HG02938 (cell line): ENCODE data around the gene PSEN2.

ENCODE experiments used
- ATAC-seq: cut with Tn5 transposase; IDR thresholded peaks from one replicate; pipeline ENCODE4 v1.9.1; 2021; ENCODE audit warnings: mild to moderate bottlenecking, moderate library complexity; ENCODE audit not compliant: unreplicated experiment

Gene PSEN2

GRCh38 chr1:226884966-226885820 lies 14.8 kb downstream of the PSEN2 start:
- ATAC-seq: no peak

DNA sequence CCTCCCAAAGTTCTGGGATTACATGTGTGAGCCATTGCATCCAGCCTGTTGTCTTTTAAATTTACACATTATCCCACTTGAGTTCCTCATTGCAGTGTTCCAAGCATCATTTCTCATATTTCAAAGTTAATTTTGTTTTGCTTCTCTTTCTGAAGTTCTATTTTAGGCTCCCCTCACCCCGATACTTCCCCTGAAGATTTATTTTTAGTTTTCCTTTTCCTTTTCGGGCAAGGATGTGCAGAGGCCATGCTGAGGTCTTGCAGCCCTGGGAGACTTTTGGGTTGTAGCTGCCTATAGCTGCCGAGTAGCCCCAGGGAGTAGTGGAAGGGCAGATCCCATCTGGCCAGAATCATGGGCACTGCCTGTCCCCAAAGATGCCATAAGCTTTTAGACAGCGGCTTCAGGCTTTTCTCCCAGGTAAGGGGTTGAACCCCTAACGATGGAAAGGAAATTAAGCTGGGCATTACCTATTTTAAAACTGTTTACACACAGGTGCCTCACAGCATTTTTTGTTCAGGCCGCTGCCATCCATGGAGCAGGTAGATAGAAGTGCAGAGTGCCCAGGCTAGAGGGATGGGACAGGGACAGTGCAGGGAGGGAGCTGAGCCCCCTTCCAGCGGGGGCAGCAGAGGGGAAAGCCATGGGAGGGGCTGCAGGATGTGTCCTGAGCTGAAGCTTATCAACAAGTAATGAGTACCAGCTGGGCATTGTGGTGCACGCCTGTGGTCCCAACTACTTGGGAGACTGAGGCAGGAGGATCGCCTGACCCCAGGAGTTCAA lies 15.9 kb downstream of the PSEN2 start:
- no peak for ATAC-seq

GRCh38 chr1:226887006-226887405 lies 16.6 kb downstream of the PSEN2 start:
- no peak for ATAC-seq

DNA sequence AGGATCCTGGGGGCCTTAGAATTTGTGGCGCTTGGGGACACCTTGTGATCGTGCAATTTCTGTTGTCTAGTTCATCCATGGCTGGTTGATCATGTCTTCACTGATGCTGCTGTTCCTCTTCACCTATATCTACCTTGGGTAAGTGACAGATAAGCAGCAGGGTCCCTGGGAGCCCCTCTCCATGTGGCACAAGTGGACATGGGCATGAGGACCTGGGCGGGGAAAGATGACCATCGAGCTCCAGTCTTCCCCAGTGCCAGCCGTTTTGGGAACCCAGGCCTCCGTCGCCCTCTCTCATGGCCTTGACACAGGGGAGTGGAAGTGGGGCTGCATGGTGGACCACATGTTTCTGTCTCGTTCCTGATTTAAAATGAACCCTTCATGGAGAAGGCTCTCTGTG lies 17.6 kb downstream of the PSEN2 start:
- no peak for ATAC-seq

- no peak for ATAC-seq
Observed at GRCh38 chr1:226888816-226889215, 18.4 kb downstream of the PSEN2 start.

DNA sequence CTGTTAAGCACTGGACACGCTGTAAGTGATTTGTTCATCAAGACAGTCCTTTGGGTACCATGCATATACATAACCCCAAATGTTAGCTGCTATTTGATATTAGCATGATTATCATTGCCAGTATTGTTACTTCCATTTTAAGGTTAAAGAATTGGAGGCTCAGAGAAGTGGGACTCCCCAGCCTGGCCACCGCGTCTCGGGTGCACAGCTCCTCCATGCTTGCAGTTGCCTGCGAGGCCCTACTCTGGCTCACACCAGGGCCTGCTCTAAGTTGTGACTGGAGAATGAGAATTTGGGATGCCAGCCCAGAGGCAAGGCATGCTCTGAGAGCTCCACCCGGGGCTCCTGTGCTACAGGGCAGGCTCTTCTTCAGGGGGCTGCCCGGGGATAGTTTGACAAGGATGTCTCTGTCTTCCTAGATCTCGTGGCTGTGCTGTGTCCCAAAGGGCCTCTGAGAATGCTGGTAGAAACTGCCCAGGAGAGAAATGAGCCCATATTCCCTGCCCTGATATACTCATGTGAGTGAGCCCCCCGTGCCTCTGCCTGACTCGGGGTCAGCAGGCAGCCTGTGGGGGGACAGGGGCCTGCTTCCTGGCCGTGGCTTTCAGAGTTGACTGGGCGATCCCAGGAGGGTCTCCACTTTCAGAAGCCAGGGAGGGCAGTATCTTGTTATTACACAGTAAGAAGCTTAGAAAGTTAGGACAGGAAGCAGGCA lies 19.4 kb downstream of the PSEN2 start:
- ATAC-seq: no peak

- no peak for ATAC-seq
Observed at GRCh38 chr1:226890331-226891108, 20.1 kb downstream of the PSEN2 start.

- ATAC-seq: no peak
Observed at GRCh38 chr1:226891346-226891745, 20.9 kb downstream of the PSEN2 start.

- ATAC-seq: no peak
Observed at GRCh38 chr1:226891846-226892523, 21.6 kb downstream of the PSEN2 start.

DNA sequence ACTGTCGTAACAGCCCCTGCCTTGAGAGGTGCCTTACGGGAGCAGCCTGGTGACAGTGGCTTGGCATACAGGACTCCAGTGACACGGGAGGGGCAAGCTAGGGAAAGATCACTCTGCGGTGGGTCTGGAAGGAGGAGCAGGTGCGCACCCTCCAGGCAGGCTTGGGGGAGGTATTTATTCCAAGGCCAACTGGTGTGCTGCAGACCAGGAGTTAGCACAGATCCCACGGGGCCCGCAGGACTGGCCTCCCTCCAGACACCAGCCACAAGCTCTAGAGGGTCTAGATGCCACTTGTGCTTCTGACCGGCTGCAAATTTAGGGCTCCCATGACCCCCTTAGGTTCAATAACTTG lies 22.1 kb downstream of the PSEN2 start:
- ATAC-seq: no peak

DNA sequence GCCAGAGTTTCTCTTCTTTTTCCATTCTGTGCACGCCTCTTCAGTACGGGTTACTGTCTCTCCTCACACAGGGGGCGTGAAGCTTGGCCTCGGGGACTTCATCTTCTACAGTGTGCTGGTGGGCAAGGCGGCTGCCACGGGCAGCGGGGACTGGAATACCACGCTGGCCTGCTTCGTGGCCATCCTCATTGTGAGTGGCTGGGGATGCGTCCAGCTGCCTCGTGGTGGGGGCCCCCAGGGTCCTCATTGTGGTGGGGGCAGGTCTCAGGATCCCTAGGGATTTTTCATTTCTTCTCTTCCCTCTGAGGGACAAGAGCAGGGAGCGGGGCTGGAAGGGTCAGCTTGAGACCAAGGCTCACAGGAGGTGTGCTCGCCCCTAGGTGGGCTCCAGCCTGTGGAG lies 23.5 kb downstream of the PSEN2 start:
- ATAC-seq: no peak

DNA sequence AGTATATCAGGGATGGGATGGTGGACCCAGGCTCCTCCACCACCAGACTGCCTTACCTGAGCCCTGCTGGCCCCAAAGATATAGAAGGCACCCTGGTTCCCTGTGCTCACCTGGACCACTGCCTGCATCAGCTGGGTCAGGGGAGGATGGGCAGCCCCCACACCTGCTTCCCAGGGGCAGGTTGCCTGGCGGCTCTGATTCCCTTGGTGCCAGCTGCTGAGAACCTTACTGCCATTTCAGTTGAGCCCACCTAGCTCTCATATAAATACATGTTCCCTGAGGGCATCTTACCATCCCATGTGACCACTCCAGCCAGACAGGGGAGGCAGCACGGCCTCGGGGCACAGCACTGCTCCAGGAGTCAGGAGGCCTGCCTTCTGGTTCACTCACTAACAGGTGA lies 24.4 kb downstream of the PSEN2 start:
- ATAC-seq: no peak

DNA sequence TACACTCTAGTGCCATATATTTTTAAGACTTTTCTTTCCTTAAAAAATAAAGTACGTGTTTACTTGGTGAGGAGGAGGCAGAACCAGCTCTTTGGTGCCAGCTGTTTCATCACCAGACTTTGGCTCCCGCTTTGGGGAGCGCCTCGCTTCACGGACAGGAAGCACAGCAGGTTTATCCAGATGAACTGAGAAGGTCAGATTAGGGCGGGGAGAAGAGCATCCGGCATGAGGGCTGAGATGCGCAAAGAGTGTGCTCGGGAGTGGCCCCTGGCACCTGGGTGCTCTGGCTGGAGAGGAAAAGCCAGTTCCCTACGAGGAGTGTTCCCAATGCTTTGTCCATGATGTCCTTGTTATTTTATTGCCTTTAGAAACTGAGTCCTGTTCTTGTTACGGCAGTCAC lies 25.2 kb downstream of the PSEN2 start:
- no peak for ATAC-seq

DNA sequence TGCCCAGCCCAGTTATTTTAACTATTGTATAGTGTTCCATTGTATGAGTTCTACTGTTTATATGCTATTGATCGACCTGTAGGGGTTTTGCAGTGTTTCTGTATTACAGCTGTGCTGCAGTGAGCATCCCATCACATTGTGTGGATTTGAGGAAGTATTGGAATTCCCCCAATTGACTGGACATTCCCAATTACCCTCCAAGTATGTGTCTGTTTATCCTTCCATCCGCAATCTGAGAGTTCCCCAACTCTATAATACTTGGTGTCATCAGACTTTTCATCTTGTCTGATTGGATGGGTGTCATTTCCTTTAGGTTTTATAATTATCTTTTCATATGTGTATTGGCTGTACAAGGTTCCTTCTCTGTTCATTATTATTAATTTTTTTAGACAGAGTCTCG lies 27.8 kb downstream of the PSEN2 start:
- ATAC-seq: no peak

GRCh38 chr1:226901421-226901820 lies 31.0 kb downstream of the PSEN2 start:
- ATAC-seq: no peak

GRCh38 chr1:226902601-226903000 lies 32.2 kb downstream of the PSEN2 start:
- no peak for ATAC-seq

GRCh38 chr1:226903819-226904716 lies 33.7 kb downstream of the PSEN2 start:
- ATAC-seq: no peak

- no peak for ATAC-seq
Observed at GRCh38 chr1:226904772-226905171, 34.4 kb downstream of the PSEN2 start.

- no peak for ATAC-seq
Observed at GRCh38 chr1:226908419-226908818, 38.0 kb downstream of the PSEN2 start.
